Measurements from ENCODE around the gene ETHE1. TPM values are rescaled to one million over a fixed set of nuclear protein-coding genes. Genes with fewer than 3 reads are reported as not detected.

ETHE1 gene
- total and polyA plus RNA-seq, 2 donors from 2014 or later = 61.3 to 81.8 TPM

DNA sequence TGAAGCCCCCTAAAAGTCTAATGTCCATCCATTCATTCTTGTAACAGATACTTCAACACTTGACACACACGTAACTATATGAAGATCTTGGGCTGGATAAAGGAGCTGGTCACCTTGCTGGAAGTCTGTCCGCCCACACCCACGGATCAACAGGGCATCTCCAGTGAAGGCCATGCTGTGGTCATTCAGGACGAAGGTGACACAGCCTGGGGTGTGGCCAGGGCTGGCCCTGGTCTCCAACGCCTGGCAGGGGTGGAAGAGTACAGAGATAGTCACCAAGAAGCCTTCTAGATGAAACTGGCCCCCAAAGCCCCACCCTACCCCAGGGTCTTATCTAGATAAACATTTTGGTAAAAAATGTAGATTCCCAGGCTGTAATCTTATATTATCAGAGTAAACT is 15.7 kb downstream of the ETHE1 start:
- Histone ChIP-seq H3K9ac (ENCODE audit: low read length in 3 of 3) (no peak overlapping the region), H3K4me1 (ENCODE audit: control insufficient read depth in 2 of 3, insufficient read depth in 2 of 3, low read depth in 1 of 3, low read length in 3 of 3) (no peaks in the 10 kb centered on the region), H3K4me3 (ENCODE audit: low read length in 3 of 3) (no peak overlapping the region), H3K27me3 (ENCODE audit: control insufficient read depth, insufficient read depth, low read length) (no peaks in the 10 kb centered on the region), H3K36me3 (ENCODE audit: control insufficient read depth in 2 of 3, insufficient read depth in 3 of 3, low read length in 3 of 3) (peaks cover 2 to 15% (median 5%) of the 10 kb centered on the region in 3 donors), H3K9me3 (ENCODE audit: control insufficient read depth in 2 of 3, insufficient read depth in 1 of 3, low read length in 3 of 3) (no peaks in the 10 kb centered on the region), H3K27ac (ENCODE audit: low read depth in 2 of 2, low read length in 2 of 2) (no peak overlapping the region)
- no peak for DNase-seq
- no peak for FAIRE-seq
- TF ChIP-seq, protein P1, sequence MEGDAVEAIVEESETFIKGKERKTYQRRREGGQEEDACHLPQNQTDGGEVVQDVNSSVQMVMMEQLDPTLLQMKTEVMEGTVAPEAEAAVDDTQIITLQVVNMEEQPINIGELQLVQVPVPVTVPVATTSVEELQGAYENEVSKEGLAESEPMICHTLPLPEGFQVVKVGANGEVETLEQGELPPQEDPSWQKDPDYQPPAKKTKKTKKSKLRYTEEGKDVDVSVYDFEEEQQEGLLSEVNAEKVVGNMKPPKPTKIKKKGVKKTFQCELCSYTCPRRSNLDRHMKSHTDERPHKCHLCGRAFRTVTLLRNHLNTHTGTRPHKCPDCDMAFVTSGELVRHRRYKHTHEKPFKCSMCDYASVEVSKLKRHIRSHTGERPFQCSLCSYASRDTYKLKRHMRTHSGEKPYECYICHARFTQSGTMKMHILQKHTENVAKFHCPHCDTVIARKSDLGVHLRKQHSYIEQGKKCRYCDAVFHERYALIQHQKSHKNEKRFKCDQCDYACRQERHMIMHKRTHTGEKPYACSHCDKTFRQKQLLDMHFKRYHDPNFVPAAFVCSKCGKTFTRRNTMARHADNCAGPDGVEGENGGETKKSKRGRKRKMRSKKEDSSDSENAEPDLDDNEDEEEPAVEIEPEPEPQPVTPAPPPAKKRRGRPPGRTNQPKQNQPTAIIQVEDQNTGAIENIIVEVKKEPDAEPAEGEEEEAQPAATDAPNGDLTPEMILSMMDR (IDR thresholded peaks at IDR 0.05; ENCODE audit: borderline replicate concordance, extremely low read depth, insufficient read depth) = no peak
- intact Hi-C loops (cut with DNase I) = no loop called here

GRCh38 chr19:43510713-43511112 is 16.3 kb downstream of the ETHE1 start:
- FAIRE-seq (no peak), DNase-seq (no peak)
- no peak overlapping the region for H3K9ac ChIP-seq (ENCODE audit: low read length in 3 of 3)
- intact Hi-C loops (cut with DNase I) = no loop called here
- TF ChIP-seq, protein P1 (IDR thresholded peaks at IDR 0.05; ENCODE audit: borderline replicate concordance, extremely low read depth, insufficient read depth) = no peak
- no peaks in the 10 kb centered on the region for H3K4me1 ChIP-seq (ENCODE audit: control insufficient read depth in 2 of 3, insufficient read depth in 2 of 3, low read depth in 1 of 3, low read length in 3 of 3)
- no peak overlapping the region for H3K27ac ChIP-seq (ENCODE audit: low read depth in 2 of 2, low read length in 2 of 2)
- H3K9me3 ChIP-seq (ENCODE audit: control insufficient read depth in 2 of 3, insufficient read depth in 1 of 3, low read length in 3 of 3) = no peaks in the 10 kb centered on the region
- H3K27me3 ChIP-seq (ENCODE audit: control insufficient read depth, insufficient read depth, low read length) = no peaks in the 10 kb centered on the region
- no peak overlapping the region for H3K4me3 ChIP-seq (ENCODE audit: low read length in 3 of 3)
- peaks cover 2 to 15% (median 5%) of the 10 kb centered on the region in 3 donors for H3K36me3 ChIP-seq (ENCODE audit: control insufficient read depth in 2 of 3, insufficient read depth in 3 of 3, low read length in 3 of 3)

DNA sequence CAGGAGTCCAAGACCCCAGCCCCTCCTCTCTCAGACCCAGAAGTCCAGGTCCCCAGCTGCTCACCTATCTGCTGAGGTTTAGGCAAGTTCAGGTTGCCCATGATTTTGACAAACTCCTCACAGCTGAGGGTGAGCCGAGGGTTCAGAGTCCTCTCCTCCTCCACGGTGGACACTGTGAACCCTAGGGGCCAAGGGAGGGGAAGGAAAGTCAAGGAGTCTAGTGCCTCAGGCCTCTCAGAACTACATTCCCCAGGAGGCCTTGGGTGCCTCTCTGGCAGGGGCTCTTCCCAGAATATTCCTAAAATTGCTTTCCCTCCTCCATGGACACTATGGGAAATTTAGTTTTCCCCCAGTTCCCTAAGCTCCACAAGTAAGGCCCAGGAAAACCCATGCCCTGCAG is 19.1 kb downstream of the ETHE1 start:
- intact Hi-C loops (cut with DNase I) = no loop called here
- Histone ChIP-seq H3K36me3 (ENCODE audit: control insufficient read depth in 2 of 3, insufficient read depth in 3 of 3, low read length in 3 of 3) (peaks cover 2 to 13% (median 5%) of the 10 kb centered on the region in 3 donors), H3K9me3 (ENCODE audit: control insufficient read depth in 2 of 3, insufficient read depth in 1 of 3, low read length in 3 of 3) (no peaks in the 10 kb centered on the region), H3K4me1 (ENCODE audit: control insufficient read depth in 2 of 3, insufficient read depth in 2 of 3, low read depth in 1 of 3, low read length in 3 of 3) (peaks cover 0 to 9% (median 3%) of the 10 kb centered on the region in 3 donors), H3K27ac (ENCODE audit: low read depth in 2 of 2, low read length in 2 of 2) (no peak overlapping the region), H3K4me3 (ENCODE audit: low read length in 3 of 3) (no peak overlapping the region), H3K9ac (ENCODE audit: low read length in 3 of 3) (no peak overlapping the region), H3K27me3 (ENCODE audit: control insufficient read depth, insufficient read depth, low read length) (peaks cover 2% of the 10 kb centered on the region)
- FAIRE-seq (no peak), DNase-seq (peak in 1 of 5 donors; percentile 31)
- TF ChIP-seq, protein P1 (IDR thresholded peaks at IDR 0.05; ENCODE audit: borderline replicate concordance, extremely low read depth, insufficient read depth) = no peak

DNA sequence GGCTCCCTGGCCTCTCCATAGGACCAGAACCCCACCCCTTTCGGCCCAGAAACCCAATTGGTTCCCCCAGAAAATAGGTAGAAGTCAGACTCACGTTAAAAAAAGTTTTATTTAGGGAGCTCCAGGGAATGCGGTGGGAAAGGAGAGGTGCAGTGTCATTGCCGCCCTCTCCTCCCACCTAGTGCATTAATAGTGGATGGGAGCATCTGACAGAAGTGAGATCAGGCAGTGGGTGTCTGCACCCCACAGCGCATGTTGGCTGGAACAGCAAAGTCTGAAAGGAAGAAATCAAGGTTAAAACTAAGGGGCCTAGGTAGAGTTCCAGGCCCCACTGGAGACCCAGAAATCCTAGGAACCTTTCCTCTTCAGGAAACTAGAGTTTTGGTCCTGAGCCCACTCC is 20.4 kb downstream of the ETHE1 start:
- intact Hi-C loops (cut with DNase I) = no loop called here
- H3K27me3 ChIP-seq (ENCODE audit: control insufficient read depth, insufficient read depth, low read length) = peaks cover 3% of the 10 kb centered on the region
- H3K36me3 ChIP-seq (ENCODE audit: control insufficient read depth in 2 of 3, insufficient read depth in 3 of 3, low read length in 3 of 3) = peaks cover 2 to 12% (median 5%) of the 10 kb centered on the region in 3 donors
- DNase-seq = no peak
- no peak overlapping the region for H3K9ac ChIP-seq (ENCODE audit: low read length in 3 of 3)
- no peaks in the 10 kb centered on the region for H3K9me3 ChIP-seq (ENCODE audit: control insufficient read depth in 2 of 3, insufficient read depth in 1 of 3, low read length in 3 of 3)
- FAIRE-seq = no peak
- H3K4me1 ChIP-seq (ENCODE audit: control insufficient read depth in 2 of 3, insufficient read depth in 2 of 3, low read depth in 1 of 3, low read length in 3 of 3) = peaks cover 0 to 13% (median 3%) of the 10 kb centered on the region in 3 donors
- TF ChIP-seq, protein P1 (IDR thresholded peaks at IDR 0.05; ENCODE audit: borderline replicate concordance, extremely low read depth, insufficient read depth) = no peak
- no peak overlapping the region for H3K4me3 ChIP-seq (ENCODE audit: low read length in 3 of 3)
- H3K27ac ChIP-seq (ENCODE audit: low read depth in 2 of 2, low read length in 2 of 2) = no peak overlapping the region

Measured in kidney (tissue), 14 donors.